HuH-7.5 (cell line): ENCODE results near the gene SSTR3.
"Not testable (repeated sequence)": the region's sequence is repeated elsewhere in the genome, so short reads cannot be mapped to it uniquely, and the experiment has no call there.

Experiments
- DNase-seq: peaks from one replicate; pipeline ENCODE4 v3.0.0; 2011; ENCODE audit warnings: low spot score

Gene SSTR3

GRCh38 chr22:37181681-37182080 lies 30.6 kb downstream of the SSTR3 start:
- no peak for DNase-seq

GRCh38 chr22:37180531-37181231 lies 31.6 kb downstream of the SSTR3 start:
- no peak for DNase-seq

GRCh38 chr22:37179622-37180420 lies 32.5 kb downstream of the SSTR3 start:
- DNase-seq = no peak

- no peak for DNase-seq
Measured at GRCh38 chr22:37179126-37179470, 33.2 kb downstream of the SSTR3 start.

- DNase-seq = no peak
Measured at GRCh38 chr22:37178350-37179125, 33.7 kb downstream of the SSTR3 start.

GRCh38 chr22:37177755-37178154 lies 34.5 kb downstream of the SSTR3 start:
- DNase-seq = no peak

GRCh38 chr22:37177221-37177620 lies 35.1 kb downstream of the SSTR3 start:
- no peak for DNase-seq

- no peak for DNase-seq
Measured at GRCh38 chr22:37176464-37177061, 35.7 kb downstream of the SSTR3 start.

- DNase-seq = no peak
Measured at GRCh38 chr22:37175414-37176281, 36.6 kb downstream of the SSTR3 start.

- DNase-seq = no peak
Measured at GRCh38 chr22:37174964-37175363, 37.3 kb downstream of the SSTR3 start.

GRCh38 chr22:37173709-37174108 lies 38.6 kb downstream of the SSTR3 start:
- no peak for DNase-seq

GRCh38 chr22:37172266-37173245 lies 39.7 kb downstream of the SSTR3 start:
- no peak for DNase-seq

- DNase-seq = no peak
Measured at GRCh38 chr22:37171662-37172061, 40.6 kb downstream of the SSTR3 start.

GRCh38 chr22:37170689-37171405 lies 41.4 kb downstream of the SSTR3 start:
- DNase-seq = not testable (repeated sequence)

GRCh38 chr22:37169947-37170688 lies 42.2 kb downstream of the SSTR3 start:
- DNase-seq = no peak

GRCh38 chr22:37169406-37169805 lies 42.9 kb downstream of the SSTR3 start:
- DNase-seq = no peak

GRCh38 chr22:37167981-37168647 lies 44.2 kb downstream of the SSTR3 start:
- no peak for DNase-seq
